Nephron progenitor cell (in vitro differentiated cells): ENCODE measurements around the gene GARRE1.
"Not testable (repeated sequence)": the region's sequence is repeated elsewhere in the genome, so short reads cannot be mapped to it uniquely, and the experiment has no call there.

Experiments
- DNase-seq: peaks from one replicate; pipeline ENCODE4 v3.0.0; 2021
- H3K27ac Mint-ChIP-seq: 2 replicates; pipeline ENCODE4 v1.8.0; 2021; ENCODE audit warnings: mild to moderate bottlenecking, moderate library complexity, mixed read lengths
- H3K27me3 Mint-ChIP-seq: 2 replicates; pipeline ENCODE4 v1.8.0; 2021; ENCODE audit warnings: mild to moderate bottlenecking, low read depth, mixed read lengths; ENCODE audit not compliant: poor library complexity
- H3K36me3 Mint-ChIP-seq: 2 replicates; pipeline ENCODE4 v1.8.0; 2021; ENCODE audit warnings: low read depth, mixed read lengths
- H3K4me1 Mint-ChIP-seq: 2 replicates; pipeline ENCODE4 v1.8.0; 2021; ENCODE audit warnings: mixed read lengths
- H3K4me3 Mint-ChIP-seq: 2 replicates; pipeline ENCODE4 v1.8.0; 2021; ENCODE audit warnings: mild to moderate bottlenecking, moderate library complexity, mixed read lengths
- H3K9me3 Mint-ChIP-seq: 2 replicates; pipeline ENCODE4 v1.8.0; 2021; ENCODE audit warnings: mild to moderate bottlenecking, moderate library complexity, mixed read lengths
- CTCF ChIP-seq: fragments of 200-600 bp; sonication (generic); IDR thresholded peaks from 2 replicates; pipeline ENCODE4 v1.5.0; 2021; ENCODE audit warnings: antibody characterized with exemption

GARRE1 gene

GRCh38 chr19:34275705-34276104, 21.4 kb downstream of the GARRE1 start:
- H3K4me3 Mint-ChIP-seq, result no peak overlapping the region
- DNase-seq, result no peak
- no peaks in the 10 kb centered on the region for H3K9me3 Mint-ChIP-seq
- H3K27me3 Mint-ChIP-seq, result peaks cover 4% of the 10 kb centered on the region
- H3K36me3 Mint-ChIP-seq, result peaks cover 52% of the 10 kb centered on the region
- H3K4me1 Mint-ChIP-seq, result peaks cover 28% of the 10 kb centered on the region
- H3K27ac Mint-ChIP-seq, result no peak overlapping the region
- TF ChIP-seq CTCF, result no peak

DNA sequence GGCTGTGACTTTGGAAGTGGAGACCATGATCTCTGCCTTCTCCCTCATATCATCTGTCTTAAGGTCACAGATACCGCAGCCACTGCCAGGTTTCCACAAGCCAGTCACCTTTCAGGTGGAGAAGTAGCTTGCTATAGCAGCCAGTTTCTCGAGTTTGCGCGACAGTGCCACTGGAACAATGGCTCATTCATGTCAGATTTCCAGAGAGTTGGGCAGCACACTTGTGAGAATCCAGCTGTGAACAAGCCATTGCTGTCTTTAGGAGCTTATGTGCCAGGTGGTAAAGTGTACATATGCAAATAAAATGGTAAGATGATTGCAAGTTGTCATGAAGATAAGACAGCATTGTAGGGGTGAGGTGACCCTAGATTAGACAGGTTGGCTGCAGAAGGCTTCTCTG, 22.3 kb downstream of the GARRE1 start:
- Mint-ChIP-seq H3K27ac (peak overlapping the region; percentile 88), H3K4me3 (no peak overlapping the region), H3K36me3 (peaks cover 60% of the 10 kb centered on the region), H3K27me3 (peaks cover 4% of the 10 kb centered on the region), H3K9me3 (no peaks in the 10 kb centered on the region), H3K4me1 (peaks cover 25% of the 10 kb centered on the region)
- no peak for TF ChIP-seq CTCF
- DNase-seq, result no peak

GRCh38 chr19:34277244-34277643, 22.9 kb downstream of the GARRE1 start:
- peaks cover 4% of the 10 kb centered on the region for H3K27me3 Mint-ChIP-seq
- H3K36me3 Mint-ChIP-seq, result peaks cover 62% of the 10 kb centered on the region
- H3K4me3 Mint-ChIP-seq, result no peak overlapping the region
- peaks cover 23% of the 10 kb centered on the region for H3K4me1 Mint-ChIP-seq
- TF ChIP-seq CTCF, result no peak
- no peak for DNase-seq
- H3K9me3 Mint-ChIP-seq, result peaks cover 4% of the 10 kb centered on the region
- peak overlapping the region; percentile 88 for H3K27ac Mint-ChIP-seq

GRCh38 chr19:34278783-34279182, 24.4 kb downstream of the GARRE1 start:
- Mint-ChIP-seq H3K27me3 (no peaks in the 10 kb centered on the region), H3K9me3 (peaks cover 4% of the 10 kb centered on the region), H3K4me1 (peaks cover 21% of the 10 kb centered on the region), H3K27ac (no peak overlapping the region), H3K36me3 (peaks cover 71% of the 10 kb centered on the region), H3K4me3 (no peak overlapping the region)
- TF ChIP-seq CTCF, result no peak
- DNase-seq, result no peak

GRCh38 chr19:34281444-34281843, 27.1 kb downstream of the GARRE1 start:
- peaks cover 72% of the 10 kb centered on the region for H3K36me3 Mint-ChIP-seq
- H3K4me3 Mint-ChIP-seq, H3K9me3 Mint-ChIP-seq, H3K27me3 Mint-ChIP-seq, DNase-seq, H3K27ac Mint-ChIP-seq: not testable (repeated sequence)
- H3K4me1 Mint-ChIP-seq, result peaks cover 18% of the 10 kb centered on the region

DNA sequence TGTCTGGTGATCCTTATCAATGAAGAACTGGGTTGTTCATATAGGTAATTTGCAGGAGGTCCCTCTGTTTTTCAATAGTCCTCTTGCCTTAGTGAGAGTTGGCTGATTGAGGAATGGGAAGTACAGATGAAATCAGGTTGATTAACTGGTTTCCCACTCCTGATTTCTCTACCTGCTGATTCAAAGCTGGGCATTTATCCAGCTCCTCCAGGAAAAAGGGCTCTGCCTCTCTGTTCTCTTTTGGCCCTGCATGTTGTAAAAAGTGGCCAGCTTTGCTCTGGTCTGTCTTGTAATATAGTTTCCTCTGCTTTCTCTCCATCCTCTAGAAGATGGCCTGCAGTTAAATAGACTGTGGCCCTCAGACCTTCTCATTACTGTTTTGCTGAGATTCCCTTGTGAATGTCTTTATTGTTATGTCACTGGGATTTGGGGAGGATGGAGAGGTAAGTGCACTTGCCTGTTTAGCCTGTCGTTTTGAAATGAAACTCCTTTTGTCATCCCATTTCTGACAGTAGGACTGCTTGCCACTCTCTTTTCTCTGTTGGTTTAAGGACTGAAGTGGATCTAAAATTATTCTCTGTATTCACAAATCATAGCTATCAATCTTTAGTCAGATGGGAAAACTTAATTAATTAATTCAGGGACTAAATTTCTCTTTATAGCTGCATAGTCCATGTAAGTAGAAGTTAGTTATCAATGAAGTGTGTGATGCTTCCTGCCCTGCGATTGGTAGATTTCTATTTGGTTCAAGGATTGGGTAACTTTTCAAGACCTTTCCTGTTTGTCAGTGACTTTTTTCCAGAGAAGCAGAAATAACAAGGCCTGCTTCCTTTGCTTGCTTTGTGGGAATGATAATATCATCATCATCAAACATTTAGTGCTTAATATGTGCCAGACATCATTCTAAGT, 28.5 kb downstream of the GARRE1 start:
- peak overlapping the region; percentile 79 for H3K27ac Mint-ChIP-seq
- no peak for TF ChIP-seq CTCF

More for the DNA sequence above, 28.5 kb downstream of the GARRE1 start:
- H3K27me3 Mint-ChIP-seq, result no peaks in the 10 kb centered on the region
- peaks cover 11% of the 10 kb centered on the region for H3K4me1 Mint-ChIP-seq
- H3K4me3 Mint-ChIP-seq, result no peak overlapping the region
- H3K36me3 Mint-ChIP-seq, result peaks cover 74% of the 10 kb centered on the region
- no peak for DNase-seq
- H3K9me3 Mint-ChIP-seq, result peaks cover 4% of the 10 kb centered on the region
